ENCODE results near the gene FGF10. TPM values are rescaled to one million over a fixed set of nuclear protein-coding genes. Genes with fewer than 3 reads are reported as not detected.

The FGF10 gene
- polyA plus RNA-seq, 2 of the 4 experiments (the other 2 are of a cell fraction) = not detected

DNA sequence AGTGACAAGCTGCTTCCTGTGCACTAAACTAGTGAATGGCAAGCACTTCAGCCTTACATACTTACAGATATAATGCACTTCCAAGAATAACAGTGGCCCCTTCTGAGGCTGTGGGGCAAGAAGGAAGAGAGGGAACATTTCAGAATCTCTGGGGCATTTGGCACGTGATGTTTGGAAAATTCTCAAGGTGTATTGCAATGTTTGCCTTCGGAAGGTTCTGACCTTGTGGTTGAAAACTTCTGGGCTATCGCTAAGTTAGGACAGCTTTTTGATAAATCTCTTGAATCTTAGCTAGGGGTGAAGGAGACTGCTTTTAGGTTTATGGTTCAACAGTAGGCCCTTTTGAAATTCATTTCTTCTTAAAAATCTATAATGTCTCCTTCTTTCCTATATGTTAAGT, 7.1 kb upstream of the FGF10 start:
- ATAC-seq (no peak), DNase-seq (ENCODE audit: low read depth in 1 of 2, low spot score in 1 of 2) (no peak), FAIRE-seq (no peak)
- CTCF ChIA-PET = no interaction called here
- no peak overlapping the region for H3K4me3 ChIP-seq
- no peak for TF ChIP-seq SMC3 (IDR thresholded peaks at IDR 0.05)
- no peak for TF ChIP-seq USF2 (IDR thresholded peaks at IDR 0.05)
- TF ChIP-seq EP300 (IDR thresholded peaks at IDR 0.05) = no peak
- TF ChIP-seq RAD21 (conservative IDR thresholded peaks at IDR 0.05 in 1 of 2, IDR thresholded peaks at IDR 0.05 in 1 of 2) = no peak
- TF ChIP-seq HMGXB4 (CRISPR knock-in tag; IDR thresholded peaks at IDR 0.05; ENCODE audit: borderline replicate concordance) = no peak
- TF ChIP-seq RFX5 (IDR thresholded peaks at IDR 0.05) = no peak
- no peak for TF ChIP-seq EHMT2 (IDR thresholded peaks at IDR 0.05; ENCODE audit: low read depth)
- no peak for TF ChIP-seq MYC (IDR thresholded peaks at IDR 0.05; ENCODE audit: borderline replicate concordance, low read length)
- no peak for TF ChIP-seq NPAS2 (CRISPR knock-in tag; IDR thresholded peaks at IDR 0.05; ENCODE audit: borderline replicate concordance)
- no peak for TF ChIP-seq CHD4 (IDR thresholded peaks at IDR 0.05; ENCODE audit: borderline replicate concordance)
- no peak for TF ChIP-seq TP53 (CRISPR knock-in tag; IDR thresholded peaks at IDR 0.05)
- TF ChIP-seq ZFP36 (IDR thresholded peaks at IDR 0.05; ENCODE audit: borderline replicate concordance, partially characterized antibody) = no peak
- no peak for TF ChIP-seq KDM5A (IDR thresholded peaks at IDR 0.05)
- TF ChIP-seq GATA3 (IDR thresholded peaks at IDR 0.05; ENCODE audit: borderline replicate concordance) = no peak
- TF ChIP-seq ZSCAN20 (CRISPR knock-in tag; IDR thresholded peaks at IDR 0.05) = no peak
- TF ChIP-seq PHF8 (IDR thresholded peaks at IDR 0.05; ENCODE audit: borderline replicate concordance, low read depth) = no peak
- TF ChIP-seq, protein P1, sequence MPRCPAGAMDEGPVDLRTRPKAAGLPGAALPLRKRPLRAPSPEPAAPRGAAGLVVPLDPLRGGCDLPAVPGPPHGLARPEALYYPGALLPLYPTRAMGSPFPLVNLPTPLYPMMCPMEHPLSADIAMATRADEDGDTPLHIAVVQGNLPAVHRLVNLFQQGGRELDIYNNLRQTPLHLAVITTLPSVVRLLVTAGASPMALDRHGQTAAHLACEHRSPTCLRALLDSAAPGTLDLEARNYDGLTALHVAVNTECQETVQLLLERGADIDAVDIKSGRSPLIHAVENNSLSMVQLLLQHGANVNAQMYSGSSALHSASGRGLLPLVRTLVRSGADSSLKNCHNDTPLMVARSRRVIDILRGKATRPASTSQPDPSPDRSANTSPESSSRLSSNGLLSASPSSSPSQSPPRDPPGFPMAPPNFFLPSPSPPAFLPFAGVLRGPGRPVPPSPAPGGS (IDR thresholded peaks at IDR 0.05) = no peak
- TF ChIP-seq FOSL2 (IDR thresholded peaks at IDR 0.05) = no peak
- TF ChIP-seq FOSL2 (CRISPR knock-in tag; IDR thresholded peaks at IDR 0.05) = no peak
- no peak overlapping the region for H3K4me2 ChIP-seq
- H3K4me1 ChIP-seq = no peaks in the 10 kb centered on the region
- POLR2A ChIA-PET = no interaction called here
- 12% methylated on average over 3 of the region's 3 CpGs for WGBS (ENCODE audit: missing lambda C conversion rate)
- H3K27ac ChIP-seq = no peak overlapping the region
- H3K9me3 ChIP-seq = no peaks in the 10 kb centered on the region

DNA sequence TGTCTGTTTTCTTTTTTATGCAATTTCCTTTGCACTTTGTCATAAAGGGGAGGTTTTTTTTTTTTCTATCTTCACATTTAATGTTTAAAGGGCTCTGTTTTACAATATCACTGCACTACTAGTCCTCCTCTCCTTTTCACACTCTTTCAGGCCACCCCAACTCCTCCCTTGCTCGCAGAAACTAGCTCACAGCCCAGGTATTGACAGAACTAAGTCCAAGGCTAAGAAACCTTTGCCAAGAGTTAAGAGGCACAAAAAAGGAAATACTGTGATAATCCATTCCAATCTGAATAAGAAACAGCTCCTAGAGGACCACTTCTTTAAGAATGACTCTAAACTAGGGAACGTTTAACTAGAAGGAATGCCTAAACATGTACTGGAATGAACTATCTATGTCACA, 1.1 kb upstream of the FGF10 start:
- Histone ChIP-seq H3K9me3 (no peaks in the 10 kb centered on the region), H3K4me3 (no peak overlapping the region), H3K4me1 (no peaks in the 10 kb centered on the region), H3K4me2 (no peak overlapping the region), H3K27ac (no peak overlapping the region)
- no peak for TF ChIP-seq CHD4 (IDR thresholded peaks at IDR 0.05; ENCODE audit: borderline replicate concordance)
- TF ChIP-seq FOXS1 (CRISPR knock-in tag; IDR thresholded peaks at IDR 0.05) = no peak
- TF ChIP-seq NFE2L2 (conservative IDR thresholded peaks at IDR 0.05; ENCODE audit: low read length) = no peak
- no peak for TF ChIP-seq HOXA7 (CRISPR knock-in tag; IDR thresholded peaks at IDR 0.05)
- TF ChIP-seq RARB (CRISPR knock-in tag; IDR thresholded peaks at IDR 0.05) = no peak
- no peak for TF ChIP-seq EHMT2 (IDR thresholded peaks at IDR 0.05; ENCODE audit: low read depth)
- TF ChIP-seq MYC (IDR thresholded peaks at IDR 0.05; ENCODE audit: borderline replicate concordance, low read length) = no peak
- TF ChIP-seq, protein P2, sequence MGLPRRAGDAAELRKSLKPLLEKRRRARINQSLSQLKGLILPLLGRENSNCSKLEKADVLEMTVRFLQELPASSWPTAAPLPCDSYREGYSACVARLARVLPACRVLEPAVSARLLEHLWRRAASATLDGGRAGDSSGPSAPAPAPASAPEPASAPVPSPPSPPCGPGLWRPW (IDR thresholded peaks at IDR 0.05) = no peak
- TF ChIP-seq GATA3 (IDR thresholded peaks at IDR 0.05; ENCODE audit: borderline replicate concordance) = no peak
- TF ChIP-seq RCOR1 (IDR thresholded peaks at IDR 0.05; ENCODE audit: low read depth, low read length) = no peak
- no peak for TF ChIP-seq HDAC2 (IDR thresholded peaks at IDR 0.05)
- no peak for TF ChIP-seq EHF (CRISPR knock-in tag; IDR thresholded peaks at IDR 0.05)
- TF ChIP-seq, protein P3, sequence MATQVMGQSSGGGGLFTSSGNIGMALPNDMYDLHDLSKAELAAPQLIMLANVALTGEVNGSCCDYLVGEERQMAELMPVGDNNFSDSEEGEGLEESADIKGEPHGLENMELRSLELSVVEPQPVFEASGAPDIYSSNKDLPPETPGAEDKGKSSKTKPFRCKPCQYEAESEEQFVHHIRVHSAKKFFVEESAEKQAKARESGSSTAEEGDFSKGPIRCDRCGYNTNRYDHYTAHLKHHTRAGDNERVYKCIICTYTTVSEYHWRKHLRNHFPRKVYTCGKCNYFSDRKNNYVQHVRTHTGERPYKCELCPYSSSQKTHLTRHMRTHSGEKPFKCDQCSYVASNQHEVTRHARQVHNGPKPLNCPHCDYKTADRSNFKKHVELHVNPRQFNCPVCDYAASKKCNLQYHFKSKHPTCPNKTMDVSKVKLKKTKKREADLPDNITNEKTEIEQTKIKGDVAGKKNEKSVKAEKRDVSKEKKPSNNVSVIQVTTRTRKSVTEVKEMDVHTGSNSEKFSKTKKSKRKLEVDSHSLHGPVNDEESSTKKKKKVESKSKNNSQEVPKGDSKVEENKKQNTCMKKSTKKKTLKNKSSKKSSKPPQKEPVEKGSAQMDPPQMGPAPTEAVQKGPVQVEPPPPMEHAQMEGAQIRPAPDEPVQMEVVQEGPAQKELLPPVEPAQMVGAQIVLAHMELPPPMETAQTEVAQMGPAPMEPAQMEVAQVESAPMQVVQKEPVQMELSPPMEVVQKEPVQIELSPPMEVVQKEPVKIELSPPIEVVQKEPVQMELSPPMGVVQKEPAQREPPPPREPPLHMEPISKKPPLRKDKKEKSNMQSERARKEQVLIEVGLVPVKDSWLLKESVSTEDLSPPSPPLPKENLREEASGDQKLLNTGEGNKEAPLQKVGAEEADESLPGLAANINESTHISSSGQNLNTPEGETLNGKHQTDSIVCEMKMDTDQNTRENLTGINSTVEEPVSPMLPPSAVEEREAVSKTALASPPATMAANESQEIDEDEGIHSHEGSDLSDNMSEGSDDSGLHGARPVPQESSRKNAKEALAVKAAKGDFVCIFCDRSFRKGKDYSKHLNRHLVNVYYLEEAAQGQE (IDR thresholded peaks at IDR 0.05) = no peak
- TF ChIP-seq JUNB (IDR thresholded peaks at IDR 0.05) = no peak
- no peak for TF ChIP-seq TFCP2L1 (CRISPR knock-in tag; IDR thresholded peaks at IDR 0.05)
- no peak for TF ChIP-seq CHD2 (IDR thresholded peaks at IDR 0.05; ENCODE audit: low read length, partially characterized antibody)
- TF ChIP-seq SREBF2 (IDR thresholded peaks at IDR 0.05) = no peak
- TF ChIP-seq SMC3 (IDR thresholded peaks at IDR 0.05) = no peak
- ATAC-seq (no peak), FAIRE-seq (no peak), DNase-seq (ENCODE audit: low read depth in 1 of 2, low spot score in 1 of 2) (no peak)
- ChIA-PET POLR2A (no interaction called here), CTCF (no interaction called here)
- 12% methylated on average over 2 of the region's 2 CpGs for WGBS (ENCODE audit: missing lambda C conversion rate)
